Sigmoid colon (tissue), 4 donors: ENCODE data around the gene FNDC10.
"Not testable (repeated sequence)": the region's sequence is repeated elsewhere in the genome, so short reads cannot be mapped to it uniquely, and the experiment has no call there.

Experiments used
- EP300 ChIP-seq, 4 donors: sonication (generic); formaldehyde crosslinking; IDR thresholded peaks; one replicate each; pipeline ENCODE4 v1.6.1; 2017; ENCODE audit warnings: antibody characterized with exemption in 4 of 4
- POLR2A ChIP-seq, 2 donors: fragments of 450-650 bp; IDR thresholded peaks; one replicate each; pipeline ENCODE4 v1.6.1; 2016; ENCODE audit warnings: antibody characterized with exemption in 2 of 2, mild to moderate bottlenecking in 2 of 2, moderate library complexity in 2 of 2

DNA sequence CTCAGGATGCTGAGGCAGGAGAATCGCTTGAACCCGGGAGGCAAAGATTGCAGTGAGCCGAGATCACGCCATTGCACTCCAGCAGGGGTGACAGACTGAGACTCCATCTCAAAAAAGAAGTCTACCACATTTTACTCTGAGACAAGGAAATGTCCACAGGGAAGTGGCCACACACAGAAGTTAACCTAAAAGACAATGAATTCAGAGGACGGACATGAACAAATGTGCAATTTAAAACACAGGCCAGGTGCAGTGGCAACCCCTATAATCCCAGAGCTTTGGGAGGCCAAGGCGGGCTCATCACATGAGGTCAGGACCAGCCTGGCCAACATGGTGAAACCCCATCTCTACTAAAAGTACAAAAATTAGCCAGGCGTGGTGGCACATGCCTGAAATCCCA lies 42.2 kb downstream of the FNDC10 start:
- TF ChIP-seq EP300, POLR2A (IDR thresholded peaks at IDR 0.05): not testable (repeated sequence)
